ENCODE data around the gene RUNDC1. TPM values are rescaled to one million over a fixed set of nuclear protein-coding genes. Genes with fewer than 3 reads are reported as not detected.

Gene RUNDC1
- polyA plus RNA-seq, 10 donors = 6.0 to 8.9 (median 7.5) TPM

DNA sequence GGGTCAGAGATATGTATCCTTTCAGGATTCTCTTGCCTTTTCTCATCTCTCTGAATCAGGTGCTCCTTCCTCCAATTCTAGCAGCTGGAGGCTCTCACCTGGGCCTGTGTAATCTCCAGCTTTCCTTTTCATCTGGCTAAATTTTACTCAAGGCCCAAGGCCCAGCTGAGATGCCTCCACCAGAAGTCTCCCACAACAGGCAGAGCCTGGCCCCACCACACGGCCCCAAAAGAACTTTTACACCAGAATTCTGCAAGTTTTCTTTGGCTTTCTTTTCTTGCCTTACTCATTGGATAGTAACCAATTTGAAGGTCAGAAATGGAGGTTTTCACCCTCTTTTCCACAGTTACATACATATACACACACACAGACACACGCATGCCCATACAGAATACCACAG is 59.3 kb downstream of the RUNDC1 start:
- no peak for DNase-seq

DNA sequence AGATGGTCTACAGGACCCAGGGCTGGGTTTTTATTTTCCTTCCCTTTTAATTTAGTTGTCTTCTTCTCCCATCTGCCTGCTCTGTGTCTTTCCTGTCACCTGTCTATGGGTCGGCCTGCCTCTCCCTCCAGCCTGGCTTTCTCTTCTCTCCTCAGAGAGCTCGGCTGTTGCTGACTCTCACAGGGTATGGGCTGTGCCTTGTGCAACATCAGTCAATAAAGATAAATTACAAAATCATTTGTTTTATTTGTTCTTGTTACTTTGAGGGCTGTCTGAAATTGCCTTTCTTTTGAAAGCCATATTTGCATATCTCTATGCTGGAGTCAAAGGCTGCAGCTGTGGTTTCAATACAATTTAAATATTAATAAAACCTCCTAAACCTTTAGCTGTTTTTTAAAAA is 60.3 kb downstream of the RUNDC1 start:
- DNase-seq = no peak

DNA sequence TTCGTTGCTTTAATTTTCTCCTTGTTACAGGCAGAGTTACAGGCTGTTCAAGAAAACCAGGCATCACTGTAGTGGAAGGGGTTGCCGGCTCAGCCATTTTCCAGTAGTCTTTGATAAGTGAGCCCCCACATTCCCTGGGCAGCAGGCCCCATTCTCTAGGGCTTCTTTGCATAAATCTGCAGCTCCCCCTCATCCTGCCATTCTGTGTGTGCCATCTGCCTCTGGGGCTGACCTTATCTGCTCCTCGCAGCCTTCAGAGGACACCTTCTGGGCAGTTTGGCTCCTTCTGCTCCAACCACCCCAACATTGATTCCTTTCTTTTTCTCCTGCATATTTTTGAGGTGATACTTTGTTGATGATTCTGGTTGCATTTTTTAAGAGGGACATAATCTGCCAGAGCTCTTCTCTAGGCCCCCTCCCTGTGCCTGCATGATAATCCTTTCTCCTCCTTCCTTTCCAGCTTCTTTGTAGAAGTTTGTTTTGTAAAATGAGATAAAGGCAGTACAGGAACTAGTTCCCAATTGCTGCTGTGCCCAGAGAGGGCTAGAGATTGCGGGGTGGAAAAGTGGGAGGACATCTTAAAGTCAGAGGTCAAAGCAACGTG is 61.8 kb downstream of the RUNDC1 start:
- no peak for DNase-seq

Other genes with a start within 250 kb of the RUNDC1 start
- 10 to 100 TPM; 15.5 to 31.4 (median 19.0) TPM for gene EZH1, start 235.5 kb upstream of the RUNDC1 start, polyA plus RNA-seq (ENCODE audit: insufficient read length in 10 of 10)
- gene RAMP2, start 219.3 kb upstream of the RUNDC1 start, polyA plus RNA-seq (ENCODE audit: insufficient read length in 10 of 10) = 10 to 100 TPM; 56.8 to 86.9 (median 73.2) TPM
- 10 to 100 TPM; 26.0 to 38.5 (median 31.9) TPM for gene VPS25, start 207.1 kb upstream of the RUNDC1 start, polyA plus RNA-seq (ENCODE audit: insufficient read length in 10 of 10)
- 1 to 10 TPM in 3 of 10 donors, under 1 TPM in 7; 0.31 to 1.3 (median 0.54) TPM for gene WNK4, start 200.0 kb upstream of the RUNDC1 start, polyA plus RNA-seq (ENCODE audit: insufficient read length in 10 of 10)
- gene COA3, start 181.9 kb upstream of the RUNDC1 start, polyA plus RNA-seq (ENCODE audit: insufficient read length in 10 of 10) = 10 to 100 TPM; 48.5 to 61.5 (median 57.3) TPM
- gene CNTD1, start 181.7 kb upstream of the RUNDC1 start, polyA plus RNA-seq (ENCODE audit: insufficient read length in 10 of 10) = 1 to 10 TPM in 3 of 10 donors, under 1 TPM in 7; 0.46 to 1.5 (median 0.74) TPM
- 10 to 100 TPM; 38.4 to 54.3 (median 46.2) TPM for gene BECN1, start 156.3 kb upstream of the RUNDC1 start, polyA plus RNA-seq (ENCODE audit: insufficient read length in 10 of 10)
- gene PSME3, start 147.2 kb upstream of the RUNDC1 start, polyA plus RNA-seq (ENCODE audit: insufficient read length in 10 of 10) = 10 to 100 TPM; 47.7 to 71.6 (median 55.8) TPM
- 1 to 10 TPM in 2 of 10 donors, under 1 TPM in 8; 0.59 to 1.4 (median 0.77) TPM for gene AOC2, start 136.0 kb upstream of the RUNDC1 start, polyA plus RNA-seq (ENCODE audit: insufficient read length in 10 of 10)
- 10 to 100 TPM; 15.8 to 25.3 (median 17.4) TPM for gene AOC3, start 129.4 kb upstream of the RUNDC1 start, polyA plus RNA-seq (ENCODE audit: insufficient read length in 10 of 10)
- gene G6PC1, start 79.8 kb upstream of the RUNDC1 start, polyA plus RNA-seq (ENCODE audit: insufficient read length in 10 of 10) = under 1 TPM in 1 of 10 donors, not detected in 9; 0.35 TPM
- gene AARSD1, start 16.1 kb upstream of the RUNDC1 start, polyA plus RNA-seq (ENCODE audit: insufficient read length in 10 of 10) = 10 to 100 TPM; 45.0 to 69.9 (median 48.3) TPM
- 10 to 100 TPM; 46.0 to 82.2 (median 70.7) TPM for gene PTGES3L, start 485 bp upstream of the RUNDC1 start, polyA plus RNA-seq (ENCODE audit: insufficient read length in 10 of 10)
- gene RPL27, start 17.9 kb downstream of the RUNDC1 start, polyA plus RNA-seq (ENCODE audit: insufficient read length in 10 of 10) = 1,000 to 10,000 TPM; 2,057 to 2,736 (median 2,428) TPM
- gene IFI35, start 26.2 kb downstream of the RUNDC1 start, polyA plus RNA-seq (ENCODE audit: insufficient read length in 10 of 10) = 1 to 10 TPM; 4.2 to 7.7 (median 6.5) TPM
- 10 to 100 TPM; 62.1 to 97.2 (median 77.5) TPM for gene VAT1, start 41.8 kb downstream of the RUNDC1 start, polyA plus RNA-seq (ENCODE audit: insufficient read length in 10 of 10)
- gene RND2, start 44.7 kb downstream of the RUNDC1 start, polyA plus RNA-seq (ENCODE audit: insufficient read length in 10 of 10) = 1 to 10 TPM in 5 of 10 donors, under 1 TPM in 5; 0.47 to 1.3 (median 0.93) TPM
- gene BRCA1, start 144.8 kb downstream of the RUNDC1 start, polyA plus RNA-seq (ENCODE audit: insufficient read length in 10 of 10) = 10 to 100 TPM in 4 of 10 donors, 1 to 10 TPM in 6; 7.3 to 13.5 (median 9.0) TPM
- gene NBR1, start 190.6 kb downstream of the RUNDC1 start, polyA plus RNA-seq (ENCODE audit: insufficient read length in 10 of 10) = 10 to 100 TPM; 54.0 to 73.6 (median 60.6) TPM
- gene TMEM106A, start 231.3 kb downstream of the RUNDC1 start, polyA plus RNA-seq (ENCODE audit: insufficient read length in 10 of 10) = 10 to 100 TPM in 2 of 10 donors, 1 to 10 TPM in 8; 6.0 to 11.5 (median 7.8) TPM
- 10 to 100 TPM in 4 of 10 donors, 1 to 10 TPM in 6; 3.5 to 15.8 (median 6.4) TPM for gene CCDC200, start 248.1 kb downstream of the RUNDC1 start, polyA plus RNA-seq (ENCODE audit: insufficient read length in 10 of 10)